Stimulated activated CD4-positive, alpha-beta T cell treated with anti-CD3 and anti-CD28 coated beads, Interleukin-1b, Interleukin-23, amount 100 ng/mL, for 24 hours (primary cell): ENCODE results near the gene FGFBP1.
A peak's percentile ranks its signal among the peaks of the same experiment; 100 is the strongest.

Experiments used
- DNase-seq, 4 experiments: peaks; one replicate each; pipeline ENCODE4 v3.0.0-alpha.2; 2020; ENCODE audit warnings: low read depth in 4 of 4, low spot score in 1 of 4

The FGFBP1 gene

DNA sequence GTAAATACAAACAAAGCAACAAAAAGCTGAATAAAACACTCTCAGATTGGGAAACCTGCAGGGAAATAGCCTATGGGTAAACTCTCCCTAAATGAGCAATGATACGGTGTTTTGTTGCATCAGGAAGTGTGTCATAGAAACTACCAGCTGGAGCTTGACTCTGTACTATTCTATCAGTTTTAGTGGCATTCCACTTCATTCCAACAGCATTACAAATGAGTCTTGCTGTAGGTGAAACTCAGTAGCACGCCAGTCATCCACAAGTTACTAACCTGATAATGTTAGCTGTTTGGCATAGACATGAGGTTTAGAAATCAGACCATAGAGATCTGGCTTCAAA, 24.9 kb downstream of the FGFBP1 start:
- no peak for DNase-seq

DNA sequence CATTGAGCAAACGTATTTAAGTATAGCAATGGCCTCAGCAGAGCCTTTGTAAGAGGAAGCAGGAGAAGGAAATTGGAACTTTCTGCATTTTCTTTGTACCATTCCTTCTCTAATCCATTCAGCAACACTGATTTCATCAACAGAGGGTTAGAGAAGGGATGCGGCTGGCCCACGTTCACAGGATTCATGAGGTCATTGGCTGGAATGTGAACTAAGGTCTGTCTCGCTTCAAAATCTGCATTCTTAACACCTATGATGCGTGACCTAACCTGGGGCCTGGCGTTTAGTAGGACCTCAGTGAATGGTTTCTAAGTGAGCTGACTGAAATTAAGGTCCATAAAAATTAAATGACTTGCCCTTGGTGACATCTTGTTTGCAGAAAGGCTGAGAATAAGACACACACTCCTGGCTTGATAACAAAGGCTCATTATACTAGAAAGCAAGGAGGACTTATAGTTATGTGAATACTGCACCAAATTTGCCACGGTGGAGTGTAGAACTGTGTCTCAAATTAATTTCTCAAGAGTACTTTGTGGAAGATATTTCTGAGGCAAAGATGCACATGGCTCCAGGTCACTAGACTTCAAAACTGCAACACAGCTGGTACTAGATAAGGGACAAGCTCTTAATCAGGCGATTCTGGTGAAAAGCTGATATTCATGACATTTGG, 25.4 kb downstream of the FGFBP1 start:
- DNase-seq = no peak

DNA sequence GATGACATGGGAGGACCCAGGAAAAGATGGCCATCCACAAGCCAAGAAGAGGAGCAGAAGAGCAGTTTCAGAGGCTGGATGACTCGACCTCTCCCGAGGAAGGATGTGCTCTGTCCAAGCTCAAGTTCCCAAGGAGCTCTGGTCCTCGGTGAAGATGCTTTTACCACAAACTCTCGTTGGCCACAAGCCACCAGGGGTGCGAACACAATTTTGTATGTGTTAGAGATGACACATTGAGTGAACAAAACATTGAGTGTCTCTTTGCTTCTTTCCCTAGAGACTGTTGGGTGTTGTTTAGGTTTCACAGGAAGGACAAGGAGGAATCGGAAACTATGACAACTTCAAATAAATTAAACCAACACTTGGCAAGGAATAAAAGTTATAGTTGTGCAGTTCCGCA, 26.3 kb downstream of the FGFBP1 start:
- DNase-seq = no peak

DNA sequence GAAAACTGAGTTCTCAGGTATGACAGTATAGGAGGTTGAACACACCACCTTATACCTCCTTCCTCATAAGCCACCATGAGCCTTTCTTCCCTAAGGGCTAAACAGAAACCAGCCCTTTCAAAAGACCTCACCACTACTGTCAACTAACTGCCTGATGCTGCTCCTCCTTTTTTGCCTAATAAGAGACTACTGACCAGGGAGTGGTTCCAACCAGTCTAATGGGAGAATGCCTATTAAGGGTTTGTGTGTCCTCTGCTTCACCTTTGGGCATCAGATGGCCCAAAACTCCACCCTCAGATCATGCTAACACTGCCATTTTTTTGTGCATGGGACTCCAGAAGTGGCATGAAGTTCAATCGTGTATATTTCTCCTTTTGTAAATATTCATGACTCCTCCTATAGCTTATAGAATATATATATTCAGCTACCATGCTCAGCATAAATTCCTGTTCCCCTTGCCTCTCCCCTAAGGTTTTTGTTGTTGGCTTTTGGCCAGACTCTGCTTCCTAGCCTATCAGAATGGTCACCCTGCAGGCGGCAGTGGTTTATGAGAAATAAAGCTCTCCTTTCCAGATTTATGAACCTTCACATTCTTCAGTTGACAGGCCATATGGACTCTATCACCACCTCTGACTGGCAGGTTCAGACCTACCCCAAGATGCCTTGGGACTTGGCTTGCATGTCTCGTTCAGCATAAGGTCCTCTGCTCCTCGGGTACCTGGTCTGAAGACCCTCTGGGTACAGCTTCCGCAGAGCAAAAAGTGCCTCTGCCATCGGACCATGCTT, 28.2 kb downstream of the FGFBP1 start:
- DNase-seq = no peak

DNA sequence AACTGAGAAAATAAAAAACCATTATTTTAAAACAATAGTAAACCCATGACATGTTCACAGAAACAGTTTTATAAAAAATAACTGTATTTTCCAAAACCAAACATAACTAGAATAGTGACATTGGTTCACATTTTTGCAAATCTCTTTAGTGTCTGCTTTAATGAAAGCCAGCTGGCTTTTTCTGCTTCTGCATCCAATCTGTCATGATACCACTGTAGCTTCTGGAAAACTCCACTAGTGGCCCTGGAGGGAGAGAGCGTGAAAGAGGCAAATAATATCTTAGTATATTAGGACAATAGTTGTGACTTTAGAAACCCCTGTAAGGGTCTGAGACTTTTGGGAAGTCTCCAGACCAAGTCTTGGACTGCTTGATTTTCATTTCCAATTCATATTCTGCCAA, 31.1 kb downstream of the FGFBP1 start:
- DNase-seq = no peak

DNA sequence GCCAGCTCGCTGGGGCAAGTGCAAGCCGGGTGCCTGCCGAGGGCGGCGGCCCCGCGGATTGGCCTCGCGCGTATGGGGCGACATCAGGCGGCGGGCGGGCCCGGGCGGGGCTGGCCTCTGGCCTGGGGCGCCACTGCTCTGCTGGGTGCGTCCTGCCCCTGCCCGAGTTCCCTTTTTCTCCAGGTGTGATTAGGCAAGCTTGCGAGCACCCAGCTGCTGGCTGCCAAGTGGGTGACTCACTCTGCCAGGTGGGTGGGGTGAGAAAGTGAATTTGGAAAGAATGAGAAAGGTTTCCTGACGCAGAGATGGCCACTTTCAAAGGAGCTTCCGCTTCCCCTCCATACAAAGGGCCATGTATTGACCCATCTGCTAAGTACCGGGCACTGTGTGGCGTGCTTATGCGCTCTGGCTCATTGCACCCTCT, 32.5 kb downstream of the FGFBP1 start:
- DNase-seq = peak in 1 of 4 experiments; percentile 3

DNA sequence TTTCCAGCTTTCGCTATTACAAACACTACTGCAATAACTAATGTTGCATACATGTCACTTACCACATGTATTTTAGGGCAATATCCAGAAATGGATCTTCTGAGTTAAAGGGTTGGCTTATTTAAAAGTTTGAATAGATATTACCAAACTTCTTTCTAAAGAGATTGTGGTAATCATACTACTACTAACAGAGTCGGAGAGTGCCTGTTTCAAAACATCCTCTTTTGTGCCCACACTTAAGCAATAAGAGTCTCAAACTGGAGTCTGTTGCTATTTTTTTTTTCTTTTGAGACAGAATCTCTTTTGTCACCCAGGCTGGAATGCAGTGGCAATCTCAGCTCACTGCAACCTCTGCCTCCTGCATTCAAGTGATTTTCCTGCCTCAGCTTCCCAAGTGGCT, 35.8 kb downstream of the FGFBP1 start:
- DNase-seq = no peak

DNA sequence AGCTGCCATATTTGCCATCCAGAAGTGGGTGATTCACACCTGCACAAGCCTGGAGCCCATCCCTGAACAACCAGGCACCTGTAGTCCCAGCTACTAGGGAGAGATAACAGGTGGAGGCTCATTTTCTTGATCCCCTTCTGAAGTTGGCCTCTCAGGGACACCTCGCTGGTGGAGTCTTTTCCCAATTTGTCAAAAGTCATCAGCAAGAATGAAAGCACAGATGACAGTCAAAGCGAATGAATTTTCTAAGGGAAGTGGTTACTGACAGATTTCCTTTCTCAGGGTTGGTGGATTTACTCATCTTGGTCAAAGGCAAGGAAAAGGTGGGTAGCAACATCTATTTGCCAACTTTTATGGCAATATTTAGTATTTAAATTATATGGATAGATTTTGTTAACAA, 36.5 kb downstream of the FGFBP1 start:
- no peak for DNase-seq

DNA sequence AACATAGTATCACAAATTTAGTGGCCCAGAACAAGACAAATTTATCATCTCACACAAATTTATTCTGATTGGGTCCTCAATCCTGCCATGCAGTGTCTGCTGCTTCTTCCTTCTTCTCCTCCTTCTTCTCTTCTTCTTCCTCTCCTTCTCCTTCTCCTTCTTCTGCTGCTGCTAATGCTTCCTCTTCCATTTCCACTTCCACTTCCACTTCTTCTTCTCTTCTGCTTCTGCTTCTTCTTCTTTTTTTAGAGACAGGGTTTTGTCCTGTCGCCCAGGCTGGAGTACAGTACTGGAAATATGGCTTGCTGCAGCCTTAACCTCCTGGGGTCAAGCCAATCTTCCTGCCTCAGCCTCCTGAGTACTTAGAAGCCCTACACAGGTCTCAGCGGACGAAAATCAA, 37.5 kb downstream of the FGFBP1 start:
- DNase-seq = no peak

DNA sequence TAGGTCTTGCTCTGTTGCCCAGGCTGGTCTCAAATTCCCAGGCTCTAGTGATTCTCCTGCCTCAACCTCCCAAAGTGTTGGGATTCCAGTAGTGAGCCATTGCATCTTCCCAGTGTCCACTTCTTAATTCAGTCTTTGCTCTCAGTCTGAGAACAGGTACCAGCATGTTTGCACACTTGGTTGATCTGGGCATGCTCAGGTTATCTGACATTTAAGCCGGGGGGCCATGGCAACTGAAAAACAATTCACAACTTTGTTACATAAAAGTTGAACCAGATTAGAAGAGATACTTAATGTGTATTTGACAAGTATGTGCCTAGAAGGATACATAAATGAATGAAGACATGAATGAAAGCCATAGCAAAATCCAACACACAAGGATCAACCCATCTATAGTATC, 39.0 kb downstream of the FGFBP1 start:
- DNase-seq = no peak

DNA sequence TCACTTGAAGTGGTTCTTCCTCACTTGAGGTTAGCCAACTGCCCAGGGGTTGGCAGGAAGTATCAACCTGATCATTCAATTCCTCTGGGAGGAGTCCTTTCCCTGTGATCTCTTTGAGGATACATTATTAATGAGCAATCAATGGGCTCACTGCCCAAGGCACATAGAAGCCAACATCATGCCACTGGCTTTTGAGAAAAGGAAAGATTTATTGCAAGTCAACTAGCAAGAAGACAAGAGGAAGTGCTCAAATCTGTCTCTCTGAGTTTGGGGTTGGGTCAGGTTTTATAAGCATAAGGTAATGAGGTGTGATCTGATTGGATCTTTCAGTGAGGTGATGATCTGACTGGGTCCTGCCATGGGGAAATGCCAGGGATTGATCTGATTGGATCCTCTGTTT, 39.6 kb downstream of the FGFBP1 start:
- DNase-seq = no peak

DNA sequence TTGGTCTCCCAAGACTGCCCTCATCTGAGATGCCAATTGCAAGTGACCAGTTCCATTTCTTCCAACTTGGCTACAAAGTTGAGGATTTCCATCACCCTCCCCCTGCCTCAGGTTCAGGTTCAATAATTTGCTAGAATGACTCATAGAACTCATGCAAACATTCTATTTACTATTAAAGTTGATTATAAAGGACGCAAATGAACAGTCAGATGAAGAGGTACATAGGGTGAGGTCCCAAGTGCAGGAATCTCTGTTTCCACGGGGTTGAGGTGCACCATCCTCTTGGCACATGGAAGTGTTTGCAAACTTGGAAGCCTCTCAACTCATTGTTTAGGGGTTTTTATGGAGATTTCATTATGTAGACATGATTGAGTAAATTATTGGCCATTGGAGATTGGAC, 41.0 kb downstream of the FGFBP1 start:
- DNase-seq = no peak

DNA sequence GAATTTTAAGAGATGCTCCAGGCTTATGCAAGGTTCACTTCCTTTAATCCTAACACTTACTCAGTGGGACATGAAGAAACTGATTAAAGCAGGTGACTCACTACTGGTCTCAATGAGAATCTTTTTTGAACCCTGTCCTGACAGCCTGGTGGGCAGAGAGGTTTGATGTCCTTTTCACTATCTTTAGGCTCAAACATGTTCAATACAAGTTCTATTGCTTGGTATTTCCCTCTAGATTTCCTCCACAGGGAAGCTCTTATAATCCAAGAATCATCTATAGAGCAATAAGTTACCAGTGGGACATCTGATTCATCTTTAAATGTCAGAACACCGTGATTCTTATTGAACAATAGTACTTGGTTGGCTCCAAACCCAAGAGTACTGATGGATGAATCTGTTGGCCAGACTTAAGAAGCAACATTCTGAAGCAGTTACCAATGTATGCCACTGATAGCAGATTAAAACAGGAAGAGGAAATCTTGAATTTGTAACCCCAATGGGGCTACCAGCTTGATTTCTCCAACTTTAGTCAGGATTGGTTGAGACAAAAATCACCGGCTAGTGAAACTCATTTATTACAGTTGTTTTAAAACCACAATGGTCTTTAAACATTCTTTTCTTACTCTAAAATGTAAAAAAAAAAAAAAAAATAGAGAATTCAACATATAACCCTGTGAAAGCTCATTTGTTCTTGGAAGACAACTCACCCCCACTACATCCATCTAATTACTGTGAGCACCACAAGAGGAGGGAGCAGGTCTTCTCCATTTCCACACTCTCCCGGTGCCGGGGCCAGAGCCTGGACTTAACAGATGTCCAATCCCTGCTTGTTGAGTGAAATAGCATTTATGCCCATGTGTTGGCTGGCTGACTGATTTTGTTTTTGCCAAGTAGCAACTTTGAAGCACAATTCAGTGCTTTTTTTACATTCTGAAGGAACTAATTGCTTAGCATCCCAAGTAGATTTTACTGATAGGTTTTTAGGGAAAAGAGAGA, 43.3 kb downstream of the FGFBP1 start:
- no peak for DNase-seq

DNA sequence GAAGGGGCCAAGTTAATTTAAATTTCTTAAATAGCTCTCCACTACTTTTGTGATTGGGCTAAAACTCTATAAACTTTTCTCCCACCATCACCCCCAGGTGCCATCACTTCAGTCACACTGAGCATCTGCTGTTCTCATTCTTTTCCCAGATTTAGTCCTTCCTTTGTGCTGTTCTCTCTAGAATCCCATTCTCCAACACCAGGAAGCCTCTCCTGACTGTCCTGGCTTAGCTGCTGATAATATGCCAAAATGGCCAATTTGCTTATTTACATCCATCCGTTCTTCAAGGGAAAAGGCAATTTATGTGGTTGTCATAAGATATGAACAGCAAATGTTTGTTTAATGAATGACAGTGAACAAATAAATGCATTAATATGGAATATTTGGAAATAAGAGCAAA, 44.1 kb downstream of the FGFBP1 start:
- DNase-seq = no peak

DNA sequence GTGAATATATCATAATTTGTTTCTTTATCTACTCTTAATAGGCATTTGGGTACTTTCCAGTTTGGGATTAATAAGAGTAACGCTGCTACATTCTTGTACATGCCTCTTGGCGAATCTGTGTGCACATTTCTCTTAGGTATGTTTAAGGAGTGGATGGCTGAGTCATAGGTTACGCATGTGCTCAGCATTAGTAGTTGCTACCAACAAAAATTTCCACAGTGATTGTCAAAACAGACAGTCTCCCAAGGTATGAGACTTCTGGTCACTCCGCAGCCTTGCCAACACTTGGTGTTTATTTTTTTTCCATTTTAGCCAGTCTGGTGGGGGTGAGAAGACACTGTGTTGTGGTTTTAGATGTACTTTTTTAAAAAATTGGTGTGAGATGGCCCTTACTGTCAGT, 44.6 kb downstream of the FGFBP1 start:
- no peak for DNase-seq

DNA sequence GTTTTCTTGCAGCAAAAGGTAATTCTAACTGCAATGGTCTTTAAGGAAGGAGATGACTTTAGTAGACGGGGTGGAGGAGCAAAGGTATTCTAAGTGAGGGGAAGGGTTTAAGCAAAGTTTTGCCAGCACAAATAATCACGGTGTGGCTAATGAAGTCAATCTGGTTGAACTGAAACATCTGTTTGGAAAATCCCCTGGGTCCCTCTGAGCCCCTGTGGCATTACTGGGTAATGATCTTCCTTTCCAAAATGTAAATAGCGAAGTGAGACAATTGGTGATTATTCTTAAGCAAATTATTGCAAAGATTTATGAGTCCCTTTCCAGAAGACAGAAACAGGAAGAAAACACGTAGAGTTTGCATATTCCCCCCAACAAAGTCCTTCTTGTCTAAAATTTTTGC, 47.2 kb downstream of the FGFBP1 start:
- DNase-seq = no peak

DNA sequence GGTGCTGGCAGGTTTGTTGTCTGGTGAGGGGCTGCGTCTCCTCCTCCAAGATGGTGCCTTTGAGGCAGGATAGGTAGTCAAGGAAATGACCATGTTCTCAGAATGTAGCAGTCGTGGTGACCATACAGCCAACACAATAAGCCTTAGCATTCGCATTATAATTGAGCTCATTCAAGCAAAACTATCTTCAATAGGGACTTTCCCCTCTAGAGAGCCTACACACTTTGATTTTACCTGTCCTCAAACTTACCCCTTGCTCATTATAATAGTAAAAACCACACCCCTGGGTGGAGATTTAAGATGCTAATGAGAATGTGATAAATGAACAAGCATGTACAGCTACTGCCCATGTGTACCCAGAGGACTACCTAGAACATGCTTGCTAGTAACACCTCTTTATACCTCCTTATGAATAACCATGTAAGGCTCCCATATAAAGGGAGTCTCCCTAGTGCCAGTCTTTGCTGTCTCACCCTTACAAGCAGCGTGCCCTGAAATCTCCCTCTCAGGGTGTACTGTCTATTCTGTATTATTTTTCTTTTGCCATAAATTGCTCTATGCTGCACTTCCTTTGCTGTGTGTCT, 48.2 kb downstream of the FGFBP1 start:
- no peak for DNase-seq

DNA sequence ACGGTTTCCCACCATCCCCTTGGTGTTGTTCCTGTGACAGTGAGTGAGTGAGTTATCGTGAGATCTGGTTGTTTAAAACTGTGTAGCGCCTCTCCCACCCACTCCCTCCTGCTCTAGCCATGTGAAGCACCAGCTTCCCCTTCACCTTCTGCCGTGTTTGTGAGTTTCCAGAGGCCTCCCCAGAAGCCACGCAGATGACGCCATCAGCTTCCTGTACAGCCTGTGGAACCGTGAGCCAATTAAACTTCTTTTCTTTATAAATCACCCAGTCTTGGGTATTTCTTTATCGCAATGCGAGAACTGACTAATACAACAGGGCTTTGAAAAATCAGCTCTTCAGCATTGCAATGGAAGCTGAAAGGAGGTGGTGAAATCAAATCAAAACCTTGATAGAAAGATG, 50.0 kb downstream of the FGFBP1 start:
- DNase-seq = no peak
